Left lung (tissue), 10 donors: Measurements from ENCODE around the gene GJB5. TPM values are rescaled to one million over a fixed set of nuclear protein-coding genes. Genes with fewer than 3 reads are reported as not detected.

Source experiments
- ATAC-seq: fragments of 200-7000 bp; cut with Tn5 transposase; one replicate; pipeline ENCODE4 v1.9.1; 2020; ENCODE audit warnings: moderate library complexity
- DNase-seq, 4 donors: peaks; one replicate each; pipeline ENCODE4 v3.0.0-alpha.2; 2013 to 2020
- H3K27ac ChIP-seq, 2 donors: fragments of 200-600 bp; sonication (generic) in 1 of 2; one replicate each; pipeline versions ENCODE4 v1.5.0 to v1.8.0; 2020 to 2021
- H3K27me3 ChIP-seq, 2 donors: fragments of 200-600 bp; sonication (generic) in 1 of 2; one replicate each; pipeline versions ENCODE4 v1.5.0 to v1.8.0; 2020 to 2021
- H3K36me3 ChIP-seq, 2 donors: fragments of 200-600 bp; sonication (generic) in 1 of 2; one replicate each; pipeline versions ENCODE4 v1.5.0 to v1.8.0; 2020 to 2021
- H3K4me1 ChIP-seq, 2 donors: fragments of 200-600 bp; one replicate each; pipeline ENCODE4 v1.8.0; 2021
- H3K4me3 ChIP-seq, 2 donors: fragments of 200-600 bp; sonication (generic) in 1 of 2; one replicate each; pipeline versions ENCODE4 v1.5.0 to v1.8.0; 2020 to 2021; ENCODE audit warnings: mild to moderate bottlenecking in 1 of 2
- H3K9me3 ChIP-seq, 2 donors: fragments of 200-600 bp; sonication (generic) in 1 of 2; one replicate each; pipeline versions ENCODE4 v1.5.0 to v1.8.0; 2020 to 2021
- intact Hi-C, 2 donors: fragments of 100-400 bp; cut with DNase I; formaldehyde crosslinking; loops; one replicate each; pipeline versions ENCODE4 v1.11.2 to v1.14.2; 2022
- polyA plus RNA-seq, 6 donors: library from polyadenylated mRNA; unstranded; fragments of 120-200 nt; gene quantifications; one replicate each; pipeline ENCODE4 v1.2.1, GENCODE V29; 2013; ENCODE audit not compliant: insufficient read length in 6 of 6
- total RNA-seq, 2 donors: library from RNA; stranded (reverse); fragmentation: NEBNext Ultra II Directional; extraction: Animal tissue kit (Norgen Biotek cat#: 25700); gene quantifications; one replicate each; pipeline ENCODE4 v1.2.1, GENCODE V29; 2021
- TF ChIP-seq, protein P1 (sequence below), 2 donors: fragments of 200-600 bp; sonication (generic) in 1 of 2; IDR thresholded peaks; one replicate each; pipeline versions ENCODE4 v1.5.0 to v1.8.0; 2021; ENCODE audit warnings: antibody characterized with exemption in 2 of 2
- donor health status: DM: no; HTN: yes; CAD: no.
- donor health status: DM: no; HTN: no; CAD: no.

GJB5 gene
- total and polyA plus RNA-seq, 8 donors, result 0.17 to 0.43 (median 0.24) TPM; not detected in 2

DNA sequence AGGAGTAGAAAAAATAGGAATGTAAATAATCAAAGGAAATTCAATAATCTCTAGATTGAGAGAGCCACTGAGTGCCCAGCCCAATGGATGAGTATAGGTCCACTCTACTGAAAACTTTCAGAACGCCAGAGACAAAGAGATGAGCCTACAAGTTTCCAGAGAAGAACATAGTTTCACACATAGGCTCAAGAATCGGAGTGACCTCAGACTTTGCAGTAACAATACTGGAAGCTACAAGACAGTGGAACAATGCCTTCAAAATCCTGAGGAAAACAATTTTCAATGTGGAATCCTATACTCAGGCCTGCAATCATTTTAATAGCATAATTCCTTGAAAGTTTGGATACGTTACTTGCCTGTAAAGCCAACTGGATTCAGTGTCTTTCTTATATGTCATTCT lies 48.9 kb downstream of the GJB5 start:
- TF ChIP-seq, protein P1, sequence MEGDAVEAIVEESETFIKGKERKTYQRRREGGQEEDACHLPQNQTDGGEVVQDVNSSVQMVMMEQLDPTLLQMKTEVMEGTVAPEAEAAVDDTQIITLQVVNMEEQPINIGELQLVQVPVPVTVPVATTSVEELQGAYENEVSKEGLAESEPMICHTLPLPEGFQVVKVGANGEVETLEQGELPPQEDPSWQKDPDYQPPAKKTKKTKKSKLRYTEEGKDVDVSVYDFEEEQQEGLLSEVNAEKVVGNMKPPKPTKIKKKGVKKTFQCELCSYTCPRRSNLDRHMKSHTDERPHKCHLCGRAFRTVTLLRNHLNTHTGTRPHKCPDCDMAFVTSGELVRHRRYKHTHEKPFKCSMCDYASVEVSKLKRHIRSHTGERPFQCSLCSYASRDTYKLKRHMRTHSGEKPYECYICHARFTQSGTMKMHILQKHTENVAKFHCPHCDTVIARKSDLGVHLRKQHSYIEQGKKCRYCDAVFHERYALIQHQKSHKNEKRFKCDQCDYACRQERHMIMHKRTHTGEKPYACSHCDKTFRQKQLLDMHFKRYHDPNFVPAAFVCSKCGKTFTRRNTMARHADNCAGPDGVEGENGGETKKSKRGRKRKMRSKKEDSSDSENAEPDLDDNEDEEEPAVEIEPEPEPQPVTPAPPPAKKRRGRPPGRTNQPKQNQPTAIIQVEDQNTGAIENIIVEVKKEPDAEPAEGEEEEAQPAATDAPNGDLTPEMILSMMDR (IDR thresholded peaks at IDR 0.05), result no peak
- ATAC-seq, result no peak

DNA sequence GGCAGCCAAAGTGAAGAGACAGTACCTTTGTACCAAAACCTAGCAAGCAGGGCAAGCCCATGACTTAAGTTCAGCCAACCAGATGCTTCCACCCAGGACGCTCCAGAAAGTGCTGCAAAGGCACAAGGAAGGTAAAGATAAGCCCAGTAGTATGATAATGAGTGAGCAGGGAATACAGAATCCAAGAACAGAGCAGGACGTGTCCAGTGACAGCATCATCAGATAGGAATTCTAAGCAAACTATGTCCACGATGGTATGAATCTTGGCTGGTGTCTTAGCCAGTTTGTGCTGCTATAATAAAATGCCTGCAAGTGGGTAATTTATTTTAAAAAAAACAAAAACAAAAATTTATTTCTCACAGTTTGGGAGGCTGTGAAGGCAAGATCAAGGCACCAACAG lies 51.5 kb downstream of the GJB5 start:
- H3K4me3 ChIP-seq, result no peak overlapping the region
- no peaks in the 10 kb centered on the region for H3K36me3 ChIP-seq
- H3K27ac ChIP-seq, result no peak overlapping the region
- ATAC-seq (no peak), DNase-seq (no peak)
- TF ChIP-seq, protein P1 (IDR thresholded peaks at IDR 0.05), result no peak
- no peaks in the 10 kb centered on the region for H3K4me1 ChIP-seq
- intact Hi-C loops, result no loop called here
- no peaks in the 10 kb centered on the region for H3K27me3 ChIP-seq
- no peaks in the 10 kb centered on the region for H3K9me3 ChIP-seq

More for the DNA sequence above, 48.9 kb downstream of the GJB5 start:
- H3K9me3 ChIP-seq, result no peaks in the 10 kb centered on the region
- no peaks in the 10 kb centered on the region for H3K36me3 ChIP-seq
- H3K4me3 ChIP-seq, result no peak overlapping the region
- intact Hi-C loops, result no loop called here
- no peak overlapping the region for H3K27ac ChIP-seq
- no peaks in the 10 kb centered on the region for H3K27me3 ChIP-seq
- DNase-seq, result no peak
- no peaks in the 10 kb centered on the region for H3K4me1 ChIP-seq

Other genes starting within 250 kb of the GJB5 start
- not detected for gene GJB4, start 4.7 kb downstream of the GJB5 start, total RNA-seq
- under 1 TPM in 2 of 6 donors, not detected in 4; 0.06 to 0.08 TPM for gene GJB4, start 4.7 kb downstream of the GJB5 start, polyA plus RNA-seq
- gene GJB3, start 26.2 kb downstream of the GJB5 start, total RNA-seq, result 1 to 10 TPM in 1 of 2 donors, under 1 TPM in 1; 0.68 to 2.0 TPM
- under 1 TPM in 2 of 6 donors, not detected in 4; 0.15 to 0.26 TPM for gene GJB3, start 26.2 kb downstream of the GJB5 start, polyA plus RNA-seq
- 10 to 100 TPM; 21.1 to 26.1 TPM for gene GJA4, start 38.0 kb downstream of the GJB5 start, total RNA-seq
- 10 to 100 TPM; 25.1 to 34.7 (median 32.7) TPM for gene GJA4, start 38.0 kb downstream of the GJB5 start, polyA plus RNA-seq
- 10 to 100 TPM; 29.2 to 53.0 TPM for gene SMIM12, start 104.7 kb downstream of the GJB5 start, total RNA-seq
- 10 to 100 TPM; 21.4 to 32.7 (median 25.8) TPM for gene SMIM12, start 104.7 kb downstream of the GJB5 start, polyA plus RNA-seq
- under 1 TPM; 0.12 to 0.42 TPM for gene DLGAP3, start 174.6 kb downstream of the GJB5 start, total RNA-seq
- under 1 TPM; 0.11 to 0.46 (median 0.13) TPM for gene DLGAP3, start 174.6 kb downstream of the GJB5 start, polyA plus RNA-seq
- 10 to 100 TPM; 35.2 to 43.1 TPM for gene TMEM35B, start 230.3 kb downstream of the GJB5 start, total RNA-seq
- gene TMEM35B, start 230.3 kb downstream of the GJB5 start, polyA plus RNA-seq, result 10 to 100 TPM; 28.1 to 33.3 (median 29.5) TPM